GM10266 (cell line): ENCODE measurements around the gene GADL1.

Experiments used
- DNase-seq: peaks from one replicate; pipeline ENCODE4 v3.0.0; 2012; ENCODE audit errors: extremely low spot score
- TF ChIP-seq, protein P1 (sequence below): IDR thresholded peaks from 2 replicates; pipeline ENCODE4 v1.5.1; 2012; ENCODE audit warnings: mild to moderate bottlenecking, low read depth; ENCODE audit not compliant: control insufficient read depth, insufficient read depth; ENCODE audit errors: missing control alignments

GADL1 gene

DNA sequence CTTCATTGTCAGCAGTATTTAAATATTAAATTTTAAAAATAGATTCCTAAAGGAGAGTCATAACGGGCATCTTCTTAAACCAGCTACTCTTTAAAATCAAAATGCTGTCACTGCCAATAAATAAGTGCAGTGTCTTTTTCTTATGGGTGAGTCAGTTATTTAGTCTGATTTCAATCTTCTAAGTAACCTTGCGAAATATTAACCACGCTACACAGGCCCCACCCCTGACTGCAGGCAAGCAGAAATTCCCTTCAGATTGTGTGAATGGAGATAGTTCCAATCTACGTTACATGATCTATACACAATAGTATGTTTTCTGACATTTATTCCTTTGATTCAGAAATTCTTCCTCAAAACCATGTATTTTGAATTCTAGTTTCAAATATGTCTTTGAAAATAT, 141.5 kb downstream of the GADL1 start:
- TF ChIP-seq, protein P1, sequence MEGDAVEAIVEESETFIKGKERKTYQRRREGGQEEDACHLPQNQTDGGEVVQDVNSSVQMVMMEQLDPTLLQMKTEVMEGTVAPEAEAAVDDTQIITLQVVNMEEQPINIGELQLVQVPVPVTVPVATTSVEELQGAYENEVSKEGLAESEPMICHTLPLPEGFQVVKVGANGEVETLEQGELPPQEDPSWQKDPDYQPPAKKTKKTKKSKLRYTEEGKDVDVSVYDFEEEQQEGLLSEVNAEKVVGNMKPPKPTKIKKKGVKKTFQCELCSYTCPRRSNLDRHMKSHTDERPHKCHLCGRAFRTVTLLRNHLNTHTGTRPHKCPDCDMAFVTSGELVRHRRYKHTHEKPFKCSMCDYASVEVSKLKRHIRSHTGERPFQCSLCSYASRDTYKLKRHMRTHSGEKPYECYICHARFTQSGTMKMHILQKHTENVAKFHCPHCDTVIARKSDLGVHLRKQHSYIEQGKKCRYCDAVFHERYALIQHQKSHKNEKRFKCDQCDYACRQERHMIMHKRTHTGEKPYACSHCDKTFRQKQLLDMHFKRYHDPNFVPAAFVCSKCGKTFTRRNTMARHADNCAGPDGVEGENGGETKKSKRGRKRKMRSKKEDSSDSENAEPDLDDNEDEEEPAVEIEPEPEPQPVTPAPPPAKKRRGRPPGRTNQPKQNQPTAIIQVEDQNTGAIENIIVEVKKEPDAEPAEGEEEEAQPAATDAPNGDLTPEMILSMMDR, result no peak
- DNase-seq, result no peak

DNA sequence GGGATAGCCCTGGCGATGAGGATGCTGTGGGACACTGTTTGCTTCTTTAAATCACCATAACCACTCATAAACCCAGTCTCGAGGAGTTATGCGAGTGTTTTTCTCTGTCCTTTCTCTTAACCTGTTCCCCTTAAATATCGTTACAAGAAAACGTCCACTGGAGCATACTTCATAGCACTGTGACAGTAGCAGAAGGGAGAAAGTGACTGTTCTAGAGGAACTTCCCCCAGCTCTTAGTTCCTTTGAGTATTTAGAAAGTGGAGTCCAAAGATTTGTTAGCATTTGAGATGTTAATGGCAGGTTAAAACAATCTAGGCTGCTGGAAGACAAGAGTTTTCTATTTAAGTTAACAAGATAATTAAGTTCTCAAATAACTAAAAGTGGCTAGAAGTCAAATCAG, 142.0 kb downstream of the GADL1 start:
- TF ChIP-seq, protein P1, result no peak
- no peak for DNase-seq

DNA sequence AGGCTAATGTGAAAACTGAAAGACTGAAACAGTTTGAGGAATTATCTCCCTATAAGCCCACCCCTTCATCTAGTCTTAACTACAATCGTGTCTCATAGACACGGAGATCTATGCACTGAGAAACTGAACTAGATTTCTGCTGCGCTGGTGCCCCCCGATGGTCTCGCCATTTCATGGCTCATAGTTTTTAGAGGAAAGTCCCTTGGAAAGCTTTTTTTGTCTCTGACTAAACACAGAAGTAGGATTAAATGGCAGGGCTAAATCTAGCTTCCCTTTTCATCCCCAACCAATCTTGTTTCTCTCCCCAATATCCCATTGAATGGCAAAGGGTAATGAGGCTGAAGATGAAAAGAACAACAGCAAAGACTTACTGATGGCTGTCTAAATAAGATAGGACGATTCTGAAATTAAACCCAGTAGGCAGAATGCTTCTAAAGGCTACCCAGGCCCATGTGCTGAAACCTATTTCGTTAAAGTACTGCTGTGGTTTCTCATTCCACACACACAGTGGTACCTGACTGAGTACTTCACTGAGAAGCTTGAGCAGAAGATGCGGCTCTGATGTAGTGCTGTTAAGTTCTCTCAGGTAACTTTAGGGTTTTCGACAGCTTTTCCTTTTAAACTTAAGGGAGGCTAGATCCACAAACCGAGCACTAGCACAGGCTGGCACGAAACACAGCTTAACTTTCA, 142.7 kb downstream of the GADL1 start:
- peak; percentile 16 for DNase-seq
- TF ChIP-seq, protein P1, result peak; percentile 35

DNA sequence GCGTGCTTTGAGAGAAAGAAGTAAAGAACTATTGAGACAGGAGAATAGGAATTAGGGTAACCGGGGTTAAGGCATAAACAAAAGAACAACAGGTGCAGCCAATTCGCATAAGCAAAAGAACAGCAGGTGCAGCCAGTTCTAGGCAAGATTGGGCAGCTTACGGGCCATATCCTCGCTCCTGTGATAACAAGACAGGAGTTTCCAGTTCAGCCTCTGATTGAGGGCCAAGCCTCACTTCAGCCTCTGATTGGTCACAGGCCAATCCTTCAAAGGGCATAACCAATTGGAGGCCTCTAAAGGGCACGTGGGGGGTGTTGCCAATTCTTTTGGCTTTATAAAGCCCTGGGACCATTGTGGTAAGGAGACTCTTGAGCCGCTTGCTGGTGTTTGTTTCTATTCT, 143.5 kb downstream of the GADL1 start:
- no peak for DNase-seq
- TF ChIP-seq, protein P1, result no peak

DNA sequence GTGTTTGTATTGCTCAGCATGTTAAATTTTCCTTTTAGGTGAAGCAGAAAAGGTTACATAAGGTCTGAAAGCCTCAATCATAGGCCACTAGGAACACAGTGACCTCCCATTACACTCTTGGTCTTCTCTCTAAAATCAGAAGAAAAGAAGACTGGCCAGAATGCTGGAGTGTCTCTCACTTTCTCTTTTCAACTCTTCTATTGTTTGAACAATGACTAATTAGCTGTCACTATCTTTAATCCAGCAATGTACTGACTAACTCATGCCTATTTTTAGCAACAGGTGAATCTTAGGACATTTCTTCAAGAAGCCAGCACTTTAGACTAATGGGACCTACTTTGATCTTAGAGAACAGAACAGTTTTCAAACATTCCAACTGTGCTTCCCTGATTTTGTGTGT, 145.2 kb downstream of the GADL1 start:
- TF ChIP-seq, protein P1, result no peak
- no peak for DNase-seq

GRCh38 chr3:30747771-30748281, 146.6 kb downstream of the GADL1 start:
- DNase-seq, result no peak
- TF ChIP-seq, protein P1, result no peak

- TF ChIP-seq, protein P1, result no peak
- no peak for DNase-seq
Observed at GRCh38 chr3:30743641-30744317, 150.7 kb downstream of the GADL1 start.
